GM04504 (cell line): ENCODE results near the gene ARFGEF3.

Experiments
- DNase-seq: peaks from one replicate; pipeline ENCODE4 v3.0.0-alpha.2; 2012; ENCODE audit warnings: low read depth

ARFGEF3 gene

GRCh38 chr6:138242987-138243592 lies 81.4 kb downstream of the ARFGEF3 start:
- no peak for DNase-seq

- DNase-seq = no peak
These were observed 84.0 kb downstream of the ARFGEF3 start for GRCh38 chr6:138245751-138246150.

GRCh38 chr6:138246650-138247440 lies 85.1 kb downstream of the ARFGEF3 start:
- no peak for DNase-seq

- DNase-seq = no peak
These were observed 86.3 kb downstream of the ARFGEF3 start for GRCh38 chr6:138248011-138248410.

- DNase-seq = no peak
These were observed 87.1 kb downstream of the ARFGEF3 start for GRCh38 chr6:138248878-138249277.

- DNase-seq = no peak
These were observed 88.3 kb downstream of the ARFGEF3 start for GRCh38 chr6:138250053-138250452.

GRCh38 chr6:138250513-138251247 lies 88.9 kb downstream of the ARFGEF3 start:
- peak; percentile 59 for DNase-seq

GRCh38 chr6:138253731-138254130 lies 92.0 kb downstream of the ARFGEF3 start:
- no peak for DNase-seq

GRCh38 chr6:138255443-138255842 lies 93.7 kb downstream of the ARFGEF3 start:
- DNase-seq = no peak

- DNase-seq = no peak
These were observed 95.9 kb downstream of the ARFGEF3 start for GRCh38 chr6:138257638-138258040.

GRCh38 chr6:138258197-138258596 lies 96.5 kb downstream of the ARFGEF3 start:
- no peak for DNase-seq

- DNase-seq = no peak
These were observed 97.3 kb downstream of the ARFGEF3 start for GRCh38 chr6:138258991-138259390.

- no peak for DNase-seq
These were observed 99.5 kb downstream of the ARFGEF3 start for GRCh38 chr6:138261116-138261780.

- no peak for DNase-seq
These were observed 102.2 kb downstream of the ARFGEF3 start for GRCh38 chr6:138263963-138264362.

GRCh38 chr6:138264372-138264880 lies 102.7 kb downstream of the ARFGEF3 start:
- no peak for DNase-seq

GRCh38 chr6:138266095-138266494 lies 104.4 kb downstream of the ARFGEF3 start:
- no peak for DNase-seq

GRCh38 chr6:138267971-138268895 lies 106.5 kb downstream of the ARFGEF3 start:
- no peak for DNase-seq

- no peak for DNase-seq
These were observed 109.7 kb downstream of the ARFGEF3 start for GRCh38 chr6:138271451-138271850.

- DNase-seq = no peak
These were observed 111.0 kb downstream of the ARFGEF3 start for GRCh38 chr6:138272533-138273315.

- no peak for DNase-seq
These were observed 114.2 kb downstream of the ARFGEF3 start for GRCh38 chr6:138275976-138276375.
